ENCODE measurements around the gene CNGA2.

Gene CNGA2

GRCh38 chrX:151745651-151746050 is 11.1 kb downstream of the CNGA2 start:
- in situ Hi-C loops (cut with MboI; ENCODE audit: low sequenced_read_pairs) = no loop called here

GRCh38 chrX:151746502-151746901 is 12.0 kb downstream of the CNGA2 start:
- in situ Hi-C loops (cut with MboI; ENCODE audit: low sequenced_read_pairs) = no loop called here

- in situ Hi-C loops (cut with MboI; ENCODE audit: low sequenced_read_pairs) = loop anchor here (25.0 kb wide), 1 partner anchor 887 kb away; the partner anchor contains the start of gene GABRQ
Observed at GRCh38 chrX:151750511-151750910, 16.0 kb downstream of the CNGA2 start.

- in situ Hi-C loops (cut with MboI; ENCODE audit: low sequenced_read_pairs) = loop anchor here (25.0 kb wide), 1 partner anchor 884 kb away; the partner anchor contains the start of gene GABRQ
Observed at GRCh38 chrX:151752847-151753246, 18.3 kb downstream of the CNGA2 start.

DNA sequence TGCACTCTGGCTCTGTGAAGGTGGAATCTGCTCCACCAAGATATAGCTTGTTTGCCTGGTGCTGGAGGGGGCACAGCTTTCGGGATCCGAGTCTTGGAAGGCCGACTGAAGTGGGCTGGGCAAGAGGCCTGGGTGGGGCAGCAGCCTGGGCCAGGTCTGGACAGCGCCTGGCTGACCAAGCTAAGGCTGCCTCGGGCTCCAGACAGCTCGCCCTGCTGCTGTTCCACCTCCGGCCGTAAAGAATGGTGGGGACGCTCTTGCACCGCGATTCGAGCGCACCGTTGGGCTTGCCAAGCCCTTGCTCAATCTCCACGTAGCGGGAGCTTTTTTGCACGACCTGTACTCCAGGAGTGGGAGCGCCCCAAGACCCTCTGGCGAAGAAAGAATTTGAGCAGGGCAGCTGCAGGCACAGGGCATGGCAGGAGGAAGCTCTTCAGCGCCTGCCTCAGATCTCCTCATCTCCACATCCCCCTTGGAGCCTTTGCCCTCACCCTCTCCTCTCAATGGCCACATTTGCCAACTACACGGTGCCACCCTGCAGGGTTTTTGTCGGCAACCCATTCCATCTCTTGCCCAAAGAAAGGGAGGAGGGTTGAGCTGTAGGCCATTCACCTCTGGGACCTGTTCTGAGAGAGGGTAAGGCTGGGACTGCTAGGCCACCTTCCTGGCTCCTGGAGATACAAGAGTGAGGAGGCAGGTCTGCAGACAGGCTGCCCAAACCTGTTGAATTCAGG is 18.9 kb downstream of the CNGA2 start:
- in situ Hi-C loops (cut with MboI; ENCODE audit: low sequenced_read_pairs) = loop anchor here (25.0 kb wide), 1 partner anchor 884 kb away; the partner anchor contains the start of gene GABRQ

- in situ Hi-C loops (cut with MboI; ENCODE audit: low sequenced_read_pairs) = loop anchor here (25.0 kb wide), 1 partner anchor 883 kb away; the partner anchor contains the start of gene GABRQ
Observed at GRCh38 chrX:151754047-151754429, 19.5 kb downstream of the CNGA2 start.

DNA sequence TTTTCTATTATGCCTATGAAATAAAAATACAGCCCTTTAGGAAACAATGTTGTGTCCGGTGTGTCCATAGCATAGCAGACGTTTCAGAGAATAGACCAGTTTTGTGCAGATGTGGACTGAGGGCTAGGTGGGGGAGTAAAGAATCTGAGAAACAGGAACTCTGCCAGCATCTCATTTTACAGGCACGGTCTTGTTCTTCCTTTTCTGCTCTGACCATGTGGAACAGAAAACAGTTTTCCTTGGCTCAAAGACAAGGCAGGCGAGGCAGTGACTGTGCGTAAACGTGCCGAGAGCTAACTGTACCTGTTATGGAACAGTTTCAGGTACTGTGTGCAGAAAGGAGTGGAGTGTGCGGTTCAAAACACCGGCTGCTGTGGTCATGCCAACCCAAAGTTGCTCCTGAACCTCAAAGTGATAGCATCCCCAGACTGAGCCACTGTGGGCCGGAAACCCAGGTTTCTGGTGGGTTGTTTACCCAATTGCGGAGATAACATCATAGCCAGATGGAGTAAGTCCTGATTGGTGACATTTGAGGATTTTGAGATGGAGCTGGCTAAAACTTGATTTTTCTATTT is 20.2 kb downstream of the CNGA2 start:
- in situ Hi-C loops (cut with MboI; ENCODE audit: low sequenced_read_pairs) = loop anchor here (25.0 kb wide), 1 partner anchor 883 kb away; the partner anchor contains the start of gene GABRQ

GRCh38 chrX:151759041-151759708 is 24.6 kb downstream of the CNGA2 start:
- in situ Hi-C loops (cut with MboI; ENCODE audit: low sequenced_read_pairs) = loop anchor here (25.0 kb wide), 1 partner anchor 878 kb away; the partner anchor contains the start of gene GABRQ

- in situ Hi-C loops (cut with MboI; ENCODE audit: low sequenced_read_pairs) = loop anchor here (25.0 kb wide), 1 partner anchor 874 kb away; the partner anchor contains the start of gene GABRQ
Observed at GRCh38 chrX:151762802-151763201, 28.3 kb downstream of the CNGA2 start.

- in situ Hi-C loops (cut with MboI; ENCODE audit: low sequenced_read_pairs) = loop anchor here (25.0 kb wide), 1 partner anchor 874 kb away; the partner anchor contains the start of gene GABRQ
Observed at GRCh38 chrX:151763711-151764110, 29.2 kb downstream of the CNGA2 start.

- in situ Hi-C loops (cut with MboI; ENCODE audit: low sequenced_read_pairs) = loop anchor here (25.0 kb wide), 1 partner anchor 872 kb away; the partner anchor contains the start of gene GABRQ
Observed at GRCh38 chrX:151765026-151765425, 30.5 kb downstream of the CNGA2 start.

- in situ Hi-C loops (cut with MboI; ENCODE audit: low sequenced_read_pairs) = loop anchor here (25.0 kb wide), 1 partner anchor 866 kb away; the partner anchor contains the start of gene GABRQ
Observed at GRCh38 chrX:151771726-151772125, 37.2 kb downstream of the CNGA2 start.

DNA sequence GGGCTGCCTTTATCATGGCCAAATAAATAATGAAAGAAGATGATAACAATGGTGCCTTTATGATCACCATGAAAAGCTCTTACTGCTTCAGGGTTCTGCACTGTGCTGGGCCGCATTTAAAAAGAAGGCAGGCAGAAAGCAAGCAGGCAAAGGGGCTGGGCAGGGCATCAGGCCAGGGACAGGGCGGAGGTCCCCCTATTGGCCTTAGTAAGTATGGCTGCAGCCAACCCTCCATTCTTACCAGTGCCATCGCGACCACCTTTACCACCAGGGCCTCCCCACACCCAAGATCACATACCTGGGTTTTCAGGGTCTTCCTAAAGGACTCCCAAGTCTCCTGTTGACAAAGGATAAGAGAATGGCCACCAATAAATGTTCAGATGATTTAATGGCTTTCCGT is 38.9 kb downstream of the CNGA2 start:
- in situ Hi-C loops (cut with MboI; ENCODE audit: low sequenced_read_pairs) = loop anchor here (25.0 kb wide), 1 partner anchor 864 kb away; the partner anchor contains the start of gene GABRQ

- in situ Hi-C loops (cut with MboI; ENCODE audit: low sequenced_read_pairs) = loop anchor here (25.0 kb wide), 1 partner anchor 863 kb away; the partner anchor contains the start of gene GABRQ
Observed at GRCh38 chrX:151774421-151774820, 39.9 kb downstream of the CNGA2 start.

DNA sequence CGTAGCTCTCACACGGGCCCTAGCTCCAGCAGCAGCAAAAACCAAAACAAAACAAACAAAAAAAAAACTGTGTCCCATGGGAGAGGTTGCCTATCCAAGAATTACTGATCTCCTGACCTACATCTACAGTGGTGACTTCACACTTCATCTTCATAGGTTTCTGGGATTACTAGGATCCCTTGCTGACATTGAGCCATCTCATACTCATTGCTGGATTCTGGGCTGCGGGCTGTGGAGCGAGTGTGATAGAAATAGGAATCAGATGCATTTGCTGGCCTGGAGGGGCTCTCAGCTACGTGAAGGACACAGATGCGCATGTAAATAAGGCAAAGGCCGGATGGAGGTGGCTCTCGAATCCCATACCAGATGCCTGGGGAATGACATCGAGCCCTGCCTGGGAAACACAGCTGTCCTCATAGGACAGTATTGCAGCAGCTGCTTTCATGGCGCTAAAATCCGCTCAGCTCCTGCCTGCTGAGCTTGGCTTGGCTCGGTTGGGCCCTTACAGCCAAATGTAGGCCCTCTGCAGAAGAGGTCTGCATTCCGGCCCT is 41.7 kb downstream of the CNGA2 start:
- in situ Hi-C loops (cut with MboI; ENCODE audit: low sequenced_read_pairs) = no loop called here

DNA sequence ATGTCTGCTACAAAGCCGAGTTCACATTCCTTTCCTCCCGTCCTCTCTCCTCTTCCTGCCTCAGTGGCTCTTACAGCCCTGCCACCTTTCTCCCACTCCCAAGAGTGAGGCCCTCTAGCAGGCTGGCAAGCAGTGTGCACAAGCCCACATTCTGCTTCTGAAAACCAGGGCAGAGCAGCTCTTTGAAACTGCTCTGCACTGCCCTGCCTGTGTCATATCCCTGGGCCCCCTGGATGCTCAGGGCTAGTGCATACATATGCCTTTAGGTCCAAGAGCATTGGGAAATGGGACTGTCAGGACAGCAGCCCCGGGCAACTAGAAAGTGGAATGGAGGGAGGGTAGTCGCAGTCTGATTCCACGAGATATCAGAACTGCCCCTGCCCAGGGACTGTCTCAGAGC is 42.4 kb downstream of the CNGA2 start:
- in situ Hi-C loops (cut with MboI; ENCODE audit: low sequenced_read_pairs) = no loop called here

DNA sequence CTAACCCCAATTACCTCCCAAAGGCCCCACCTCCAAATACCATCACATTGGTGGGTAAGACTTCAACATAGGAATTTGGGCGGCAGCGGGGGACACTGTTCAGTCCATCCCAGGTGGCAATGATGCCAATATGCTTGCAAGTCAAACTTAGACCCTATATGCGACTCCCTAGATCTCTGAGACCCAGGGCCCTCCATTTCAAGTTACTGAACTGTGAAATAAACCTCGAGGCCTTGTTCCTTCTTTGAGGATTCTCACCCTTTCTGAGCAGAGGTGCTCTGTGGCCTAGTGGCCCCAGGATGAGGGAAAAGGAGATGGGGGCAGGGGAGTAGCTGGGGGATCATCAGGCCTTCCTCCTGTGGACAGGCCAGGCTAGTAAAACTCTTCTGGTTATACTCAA is 44.7 kb downstream of the CNGA2 start:
- in situ Hi-C loops (cut with MboI; ENCODE audit: low sequenced_read_pairs) = no loop called here

GRCh38 chrX:151780621-151781020 is 46.1 kb downstream of the CNGA2 start:
- in situ Hi-C loops (cut with MboI; ENCODE audit: low sequenced_read_pairs) = no loop called here

- in situ Hi-C loops (cut with MboI; ENCODE audit: low sequenced_read_pairs) = no loop called here
Observed at GRCh38 chrX:151789179-151789800, 54.7 kb downstream of the CNGA2 start.

DNA sequence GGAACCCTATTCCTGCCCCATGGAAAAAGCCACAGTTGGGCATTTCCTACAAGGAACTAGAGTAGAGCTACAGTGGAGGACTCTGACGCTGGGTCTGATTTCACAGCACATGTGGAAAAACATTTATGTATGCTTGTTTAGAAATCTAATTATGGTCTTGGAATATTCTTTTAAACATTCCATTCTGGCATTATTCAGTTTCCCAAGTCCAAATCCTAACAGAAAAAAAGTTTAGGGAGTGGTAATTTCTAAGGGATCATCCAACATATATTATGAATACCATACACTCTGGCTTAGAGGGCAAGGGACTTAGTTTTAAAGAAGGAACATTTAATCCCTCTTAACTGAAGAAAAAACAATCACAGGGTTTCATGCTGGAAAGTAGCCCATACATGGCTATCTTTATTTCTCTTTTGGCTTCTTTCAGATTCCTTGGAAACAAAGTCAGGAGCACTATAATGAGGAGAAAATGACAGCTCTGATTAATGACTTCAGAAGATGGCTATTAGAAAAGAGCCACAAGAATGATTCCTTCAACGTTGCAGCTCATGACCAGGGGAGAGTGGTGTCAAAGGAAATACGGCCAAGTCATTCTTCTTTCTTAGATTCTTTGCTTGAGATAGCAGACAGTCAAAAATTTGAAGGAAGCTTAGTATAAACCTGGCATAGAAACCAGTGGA is 56.1 kb downstream of the CNGA2 start:
- in situ Hi-C loops (cut with MboI; ENCODE audit: low sequenced_read_pairs) = no loop called here

Data from HL-60/S4 (cell line).